GM18861 (cell line): ENCODE measurements around the gene FRG2B.
"Not testable (repeated sequence)": the region's sequence is repeated elsewhere in the genome, so short reads cannot be mapped to it uniquely, and the experiment has no call there.

Source experiments
- ATAC-seq: cut with Tn5 transposase; IDR thresholded peaks from one replicate; pipeline ENCODE4 v1.9.1; 2021; ENCODE audit not compliant: unreplicated experiment

The FRG2B gene

GRCh38 chr10:133600657-133601056 lies 25.9 kb downstream of the FRG2B start:
- no peak for ATAC-seq

GRCh38 chr10:133599869-133600268 lies 26.7 kb downstream of the FRG2B start:
- ATAC-seq = not testable (repeated sequence)

- ATAC-seq = no peak
Observed at GRCh38 chr10:133592716-133593115, 33.9 kb downstream of the FRG2B start.

- ATAC-seq = no peak
Observed at GRCh38 chr10:133590970-133591359, 35.6 kb downstream of the FRG2B start.

GRCh38 chr10:133590226-133590969 lies 36.2 kb downstream of the FRG2B start:
- no peak for ATAC-seq

GRCh38 chr10:133577037-133577436 lies 49.6 kb downstream of the FRG2B start:
- not testable (repeated sequence) for ATAC-seq
